Measurements from ENCODE around the gene PHETA1.

Gene PHETA1

DNA sequence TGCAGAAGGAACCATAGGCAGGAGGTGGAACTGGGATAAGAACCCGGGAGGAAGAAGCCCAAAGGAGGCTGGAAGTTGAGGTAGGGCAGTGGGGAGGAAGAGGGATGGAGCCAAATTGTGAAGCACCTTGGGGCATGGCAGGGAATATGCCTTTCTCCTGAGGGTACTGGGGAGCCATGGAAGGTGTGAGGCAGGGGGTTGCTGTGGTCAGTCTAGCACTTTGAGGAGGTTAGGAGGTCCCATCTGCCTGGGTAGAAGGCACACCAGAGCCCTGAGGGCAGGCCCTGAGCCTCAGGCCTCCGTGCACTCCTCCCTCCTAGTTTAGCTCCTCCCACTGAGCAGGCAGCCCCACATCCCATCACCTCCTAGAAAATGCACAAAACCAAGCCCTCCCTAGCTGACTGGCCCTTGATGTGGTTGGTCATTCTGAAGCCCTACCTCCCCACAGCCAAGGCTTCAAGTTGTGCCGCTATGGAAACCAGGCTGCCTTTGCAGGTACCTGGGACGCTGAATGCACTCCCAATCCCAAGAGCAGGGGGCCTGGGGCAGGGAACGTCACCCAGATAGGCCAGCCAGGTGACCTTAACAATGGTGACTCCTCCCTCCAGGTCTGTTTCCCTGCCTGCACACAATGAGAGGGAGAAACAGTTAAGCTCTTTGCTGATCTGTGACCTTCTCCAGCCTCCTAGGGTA is 15.1 kb downstream of the PHETA1 start:
- H3K4me1 ChIP-seq (ENCODE audit: insufficient read depth, poor library complexity, severe bottlenecking): no peaks in the 10 kb centered on the region
- no peaks in the 10 kb centered on the region for H3K36me3 ChIP-seq (ENCODE audit: low read depth)
- no peak overlapping the region for H3K27ac ChIP-seq (ENCODE audit: poor library complexity, severe bottlenecking)
- DNase-seq (ENCODE audit: low spot score) (no peak), ATAC-seq (ENCODE audit: low read depth) (no peak)
- H3K9me3 ChIP-seq (ENCODE audit: severe bottlenecking): no peaks in the 10 kb centered on the region
- no peak for TF ChIP-seq CTCF (IDR thresholded peaks at IDR 0.05; ENCODE audit: poor library complexity, severe bottlenecking)
- H3K27me3 ChIP-seq (ENCODE audit: insufficient read depth, poor library complexity, severe bottlenecking): no peaks in the 10 kb centered on the region
- no peak overlapping the region for H3K4me3 ChIP-seq (ENCODE audit: severe bottlenecking)

DNA sequence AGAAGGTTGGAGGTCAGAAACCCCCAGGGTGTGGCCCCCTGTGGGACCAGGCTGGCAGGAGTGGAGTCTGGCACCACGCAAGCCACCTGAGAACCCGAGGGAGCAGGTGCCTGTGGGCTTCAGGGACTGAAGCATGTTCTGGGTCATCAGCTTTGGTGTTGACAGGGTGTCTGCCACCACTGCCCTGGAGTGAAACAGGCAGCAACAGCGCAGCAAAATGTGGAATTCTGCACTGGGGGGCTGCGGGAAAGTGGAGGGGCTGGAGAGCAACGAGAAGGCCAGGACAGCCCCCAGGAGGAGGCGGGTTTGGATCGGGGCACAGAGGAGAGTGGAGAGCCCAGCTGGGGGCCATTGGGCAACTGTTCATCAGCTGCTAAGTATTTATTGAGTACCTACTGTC is 15.9 kb downstream of the PHETA1 start:
- no peak for TF ChIP-seq CTCF (IDR thresholded peaks at IDR 0.05; ENCODE audit: poor library complexity, severe bottlenecking)
- Histone ChIP-seq H3K27me3 (ENCODE audit: insufficient read depth, poor library complexity, severe bottlenecking) (no peaks in the 10 kb centered on the region), H3K4me1 (ENCODE audit: insufficient read depth, poor library complexity, severe bottlenecking) (no peaks in the 10 kb centered on the region), H3K9me3 (ENCODE audit: severe bottlenecking) (peaks cover 4% of the 10 kb centered on the region), H3K27ac (ENCODE audit: poor library complexity, severe bottlenecking) (no peak overlapping the region), H3K4me3 (ENCODE audit: severe bottlenecking) (no peak overlapping the region), H3K36me3 (ENCODE audit: low read depth) (no peaks in the 10 kb centered on the region)
- DNase-seq (ENCODE audit: low spot score) (no peak), ATAC-seq (ENCODE audit: low read depth) (no peak)

DNA sequence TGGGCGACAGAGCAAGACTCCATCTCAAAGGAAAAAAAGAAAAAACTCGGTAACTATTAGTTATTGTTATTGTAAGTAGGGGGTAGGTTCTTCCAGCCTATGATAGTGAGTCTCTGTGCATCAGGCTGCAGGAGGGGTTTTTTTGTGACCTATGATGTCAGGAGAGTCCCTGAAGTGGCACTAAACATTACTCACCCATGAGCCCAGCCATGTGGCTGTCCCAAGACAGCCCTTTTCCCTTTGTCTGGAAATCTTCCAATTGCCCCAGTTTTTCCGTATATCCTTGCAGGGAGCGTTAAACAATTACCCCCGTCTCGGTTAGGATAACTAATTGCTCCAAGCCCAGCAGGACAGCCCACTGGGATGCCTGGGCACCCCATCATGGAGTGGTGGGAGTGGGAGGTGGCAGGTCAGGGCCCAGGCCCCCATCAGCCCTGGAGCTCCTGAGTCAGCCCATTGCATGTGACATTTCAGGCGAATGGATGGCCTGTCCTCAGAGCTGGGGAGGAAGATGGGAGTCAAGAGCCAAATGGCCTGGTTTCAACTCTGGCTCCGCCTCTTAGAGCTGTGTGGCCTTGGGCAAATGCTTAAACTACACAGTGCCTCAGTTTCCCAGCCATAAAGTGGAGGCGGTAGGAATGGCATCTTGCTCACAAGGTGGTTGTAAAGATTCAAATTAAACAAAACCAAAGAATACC is 16.4 kb downstream of the PHETA1 start:
- DNase-seq (ENCODE audit: low spot score): no peak
- Histone ChIP-seq H3K27me3 (ENCODE audit: insufficient read depth, poor library complexity, severe bottlenecking) (no peaks in the 10 kb centered on the region), H3K27ac (ENCODE audit: poor library complexity, severe bottlenecking) (no peak overlapping the region), H3K4me3 (ENCODE audit: severe bottlenecking) (no peak overlapping the region), H3K4me1 (ENCODE audit: insufficient read depth, poor library complexity, severe bottlenecking) (no peaks in the 10 kb centered on the region), H3K9me3 (ENCODE audit: severe bottlenecking) (peaks cover 7% of the 10 kb centered on the region), H3K36me3 (ENCODE audit: low read depth) (no peaks in the 10 kb centered on the region)
- no peak for TF ChIP-seq CTCF (IDR thresholded peaks at IDR 0.05; ENCODE audit: poor library complexity, severe bottlenecking)
- no peak for ATAC-seq (ENCODE audit: low read depth)

GRCh38 chr12:111351026-111351425 is 17.9 kb downstream of the PHETA1 start:
- Histone ChIP-seq H3K36me3 (ENCODE audit: low read depth) (no peaks in the 10 kb centered on the region), H3K27ac (ENCODE audit: poor library complexity, severe bottlenecking) (no peak overlapping the region), H3K9me3 (ENCODE audit: severe bottlenecking) (peaks cover 7% of the 10 kb centered on the region), H3K4me1 (ENCODE audit: insufficient read depth, poor library complexity, severe bottlenecking) (no peaks in the 10 kb centered on the region), H3K27me3 (ENCODE audit: insufficient read depth, poor library complexity, severe bottlenecking) (no peaks in the 10 kb centered on the region), H3K4me3 (ENCODE audit: severe bottlenecking) (no peak overlapping the region)
- ATAC-seq (ENCODE audit: low read depth): no peak
- no peak for DNase-seq (ENCODE audit: low spot score)
- no peak for TF ChIP-seq CTCF (IDR thresholded peaks at IDR 0.05; ENCODE audit: poor library complexity, severe bottlenecking)

Data from RWPE2 (cell line).